Measurements from ENCODE around the gene CUL1. TPM values are rescaled to one million over a fixed set of nuclear protein-coding genes. Genes with fewer than 3 reads are reported as not detected.
A peak's percentile ranks its signal among the peaks of the same experiment; 100 is the strongest.

CUL1 gene
- total RNA-seq, 4 donors from 2014 or later: 80.6 to 83.7 (median 82.8) TPM

DNA sequence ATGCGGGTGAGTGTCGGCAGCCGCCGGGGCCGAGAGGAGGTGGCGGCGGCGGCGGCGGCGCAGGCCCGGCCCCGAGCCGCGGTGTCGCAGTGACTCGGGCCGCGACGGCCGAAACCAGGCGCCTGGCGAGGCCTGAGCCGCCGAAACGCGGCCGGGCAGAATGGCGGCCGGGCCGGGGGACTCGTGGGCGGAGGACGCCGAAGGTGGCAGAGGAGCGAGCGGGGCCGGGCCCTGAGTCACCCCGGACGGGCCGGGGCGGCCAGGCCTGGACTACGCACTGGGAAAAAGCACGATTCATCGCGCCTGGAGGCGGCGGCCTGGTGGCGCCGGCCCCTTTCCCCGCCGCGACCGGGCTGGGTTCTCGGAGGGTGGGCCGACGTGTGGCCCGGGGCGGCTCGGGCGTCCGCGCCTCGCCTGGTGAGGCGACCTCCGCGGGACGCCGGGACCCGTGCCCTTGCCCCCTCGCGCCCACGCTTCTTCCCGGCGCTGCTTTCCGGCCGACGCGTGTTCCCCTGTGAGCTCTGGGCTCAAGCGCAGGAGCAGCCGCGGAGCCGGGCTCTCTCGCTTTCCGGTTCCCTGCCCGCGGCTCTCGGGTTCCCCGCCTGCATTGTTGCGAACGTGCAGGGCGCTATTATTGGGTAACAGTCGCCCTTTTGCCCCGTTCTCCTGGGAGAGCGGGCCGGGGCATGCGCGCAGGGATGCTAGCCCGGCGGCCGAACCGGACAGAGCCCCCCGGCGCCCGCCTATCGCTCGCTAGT is 500 bp downstream of the CUL1 start:
- peak overlapping the region; percentile 88 to 98 (median 96) for H3K27ac ChIP-seq
- ATAC-seq: peak; percentile 51
- 0% methylated on average over 6 of the region's 107 CpGs; no CpG with 5 or more reads in 1 of the 2 donors for whole genome bisulfite sequencing, 2 donors (ENCODE audit: low coverage in 1 of 2)
- TF ChIP-seq POLR2A (IDR thresholded peaks at IDR 0.05): peak; percentile 26 to 30
- no peak for TF ChIP-seq CTCF (IDR thresholded peaks at IDR 0.05)
- TF ChIP-seq POLR2AphosphoS5 (IDR thresholded peaks at IDR 0.05): peak; percentile 46
- no peak for TF ChIP-seq EP300 (IDR thresholded peaks at IDR 0.05)
- peaks cover 15 to 55% (median 20%) of the 10 kb centered on the region in 3 donors for H3K4me1 ChIP-seq
- H3K27me3 ChIP-seq: no peaks in the 10 kb centered on the region
- no peaks in the 10 kb centered on the region for H3K9me3 ChIP-seq
- no peaks in the 10 kb centered on the region for H3K36me3 ChIP-seq
- peak overlapping the region; percentile 77 to 88 for H3K4me3 ChIP-seq

- Histone ChIP-seq H3K36me3 (no peaks in the 10 kb centered on the region), H3K27me3 (no peaks in the 10 kb centered on the region), H3K27ac (peak overlapping the region; percentile 88 to 98 (median 96)), H3K9me3 (no peaks in the 10 kb centered on the region), H3K4me1 (peaks cover 19 to 63% (median 24%) of the 10 kb centered on the region in 3 donors), H3K4me3 (peak overlapping the region; percentile 77 to 88)
- ATAC-seq: no peak
- TF ChIP-seq POLR2AphosphoS5 (IDR thresholded peaks at IDR 0.05) (peak; percentile 40), POLR2A (IDR thresholded peaks at IDR 0.05) (peak in 1 of 2 donors; percentile 7), EP300 (IDR thresholded peaks at IDR 0.05) (no peak), CTCF (IDR thresholded peaks at IDR 0.05) (no peak)
- WGBS, 2 donors (ENCODE audit: low coverage in 1 of 2): 2 to 3% methylated on average over 12 to 17 of the region's 36 CpGs
Measured at GRCh38 chr7:148699782-148700629, 1.3 kb downstream of the CUL1 start.

- TF ChIP-seq CTCF (IDR thresholded peaks at IDR 0.05) (no peak), EP300 (IDR thresholded peaks at IDR 0.05) (no peak), POLR2AphosphoS5 (IDR thresholded peaks at IDR 0.05) (no peak), POLR2A (IDR thresholded peaks at IDR 0.05) (no peak)
- no peaks in the 10 kb centered on the region for H3K9me3 ChIP-seq
- peak overlapping the region; percentile 77 to 88 for H3K4me3 ChIP-seq
- ATAC-seq: no peak
- no peaks in the 10 kb centered on the region for H3K36me3 ChIP-seq
- 6 to 10% methylated on average over 3 of the region's 3 CpGs for WGBS, 2 donors (ENCODE audit: low coverage in 1 of 2)
- H3K27me3 ChIP-seq: no peaks in the 10 kb centered on the region
- peaks cover 23 to 70% (median 31%) of the 10 kb centered on the region in 3 donors for H3K4me1 ChIP-seq
- peak overlapping the region; percentile 88 to 98 (median 96) for H3K27ac ChIP-seq
Measured at GRCh38 chr7:148700661-148701064, 2.0 kb downstream of the CUL1 start.

DNA sequence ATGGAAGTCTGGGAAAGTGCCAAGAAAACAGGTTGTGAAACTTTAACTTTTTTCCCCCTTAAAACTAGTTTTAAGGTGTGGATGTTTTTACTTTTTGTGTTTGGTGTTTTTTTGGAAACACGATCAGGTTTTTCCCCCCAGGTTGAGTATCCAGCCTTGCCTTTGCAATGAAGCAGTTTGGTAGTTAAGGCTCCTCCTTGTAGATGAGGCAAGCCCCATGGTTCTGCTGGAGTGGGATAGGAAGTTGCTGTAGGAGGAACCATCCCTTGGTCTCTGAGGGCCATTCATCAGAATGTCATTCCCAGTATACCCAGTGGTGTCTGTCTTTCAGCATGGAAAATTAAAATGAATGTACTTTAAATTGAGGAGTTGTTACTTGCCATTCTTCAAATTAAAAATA is 2.7 kb downstream of the CUL1 start:
- no peaks in the 10 kb centered on the region for H3K27me3 ChIP-seq
- WGBS, 2 donors (ENCODE audit: low coverage in 1 of 2): 22% methylated on average over 1 of the region's 1 CpG; no CpG with 5 or more reads in 1 of the 2 donors
- H3K9me3 ChIP-seq: no peaks in the 10 kb centered on the region
- peaks cover 27 to 77% (median 36%) of the 10 kb centered on the region in 3 donors for H3K4me1 ChIP-seq
- H3K4me3 ChIP-seq: peak overlapping the region; percentile 77 to 88
- no peaks in the 10 kb centered on the region for H3K36me3 ChIP-seq
- H3K27ac ChIP-seq: peak overlapping the region in 3 of 4 donors; percentile 95 to 98 (median 97)
- no peak for ATAC-seq
- TF ChIP-seq CTCF (IDR thresholded peaks at IDR 0.05): no peak
- TF ChIP-seq POLR2A (IDR thresholded peaks at IDR 0.05): no peak
- TF ChIP-seq EP300 (IDR thresholded peaks at IDR 0.05): no peak
- TF ChIP-seq POLR2AphosphoS5 (IDR thresholded peaks at IDR 0.05): no peak

Data from gastroesophageal sphincter (tissue), 4 donors.